HUDEP-2 (cell line): ENCODE results near the gene ZNF606.
A peak's percentile ranks its signal among the peaks of the same experiment; 100 is the strongest.
"Not testable (repeated sequence)": the region's sequence is repeated elsewhere in the genome, so short reads cannot be mapped to it uniquely, and the experiment has no call there.

Source experiments
- DNase-seq, 76 experiments: peaks; one replicate each; lab custom pipeline; 2025; ENCODE audit not compliant: unreplicated experiment in 76 of 76; lab: John Stamatoyannopoulos, UW

Gene ZNF606

DNA sequence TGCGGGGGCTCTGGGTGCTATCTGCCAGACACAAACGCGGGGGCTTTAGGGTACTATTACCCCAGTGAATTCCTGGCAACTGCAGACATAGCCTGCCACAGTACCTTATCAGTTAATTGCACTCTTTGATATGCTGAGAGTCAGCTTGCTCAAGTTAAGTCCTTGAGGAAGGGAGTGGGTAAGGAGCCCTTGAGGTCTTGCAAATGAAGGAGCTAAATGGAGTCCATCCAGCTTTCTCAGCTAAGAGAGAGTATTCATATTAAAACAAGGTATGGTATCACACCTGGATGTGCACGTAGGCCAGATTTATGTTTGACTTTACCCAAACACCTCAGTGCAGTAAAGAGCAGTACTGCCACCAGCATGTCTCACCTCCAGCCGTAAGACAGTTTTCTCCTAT, 11.5 kb upstream of the ZNF606 start:
- DNase-seq, result no peak

DNA sequence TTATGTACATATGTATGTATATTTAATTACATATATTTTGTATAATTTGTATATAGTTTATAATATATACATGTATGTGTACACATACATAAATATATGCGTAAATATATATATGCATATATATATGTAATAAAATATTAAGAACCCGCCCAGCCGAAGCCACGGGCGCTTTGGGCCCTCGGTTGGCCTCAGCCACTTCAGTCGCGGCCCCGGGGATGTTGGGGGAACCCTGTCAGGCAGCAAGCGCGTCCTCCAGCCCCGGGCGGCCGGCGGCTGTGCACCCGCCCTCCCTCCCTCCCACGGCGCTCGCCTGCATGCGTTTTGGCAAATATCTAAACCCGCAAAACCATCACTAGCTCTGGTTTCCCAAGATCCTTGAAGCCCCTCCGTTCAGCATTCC, 7.9 kb upstream of the ZNF606 start:
- no peak for DNase-seq

DNA sequence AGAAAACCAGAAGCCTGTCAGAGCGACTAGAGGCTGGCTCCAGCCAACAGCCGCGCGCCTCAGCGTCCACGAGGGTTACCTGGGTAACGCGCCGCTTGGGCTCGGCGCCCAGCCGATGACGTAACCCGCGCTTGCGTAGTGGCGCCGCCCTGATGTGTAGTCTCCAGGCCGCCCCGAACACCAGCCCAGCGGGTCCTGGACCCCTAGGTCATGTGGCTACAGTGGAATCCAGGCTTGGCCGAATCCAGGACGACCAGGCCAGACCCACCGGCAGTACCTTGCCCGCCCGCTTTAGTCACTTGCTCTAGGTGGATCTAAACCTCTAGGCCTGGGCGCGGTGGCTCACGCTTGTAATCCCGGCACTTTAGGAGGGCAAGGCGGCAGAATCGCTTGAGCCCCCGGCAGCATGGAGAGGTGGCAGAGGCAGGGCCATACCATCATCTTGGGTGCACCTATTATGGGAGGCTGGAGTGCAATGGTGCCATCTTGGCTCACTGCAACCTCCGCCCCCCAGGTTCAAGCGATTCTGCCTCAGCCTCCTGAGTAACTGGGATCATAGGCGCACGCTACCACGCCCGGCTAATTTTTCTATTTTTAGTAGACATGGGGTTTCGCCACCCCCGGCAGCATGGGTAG, 7.2 kb upstream of the ZNF606 start:
- peak in 5 of 76 experiments; percentile 5 to 46 (median 16) for DNase-seq

DNA sequence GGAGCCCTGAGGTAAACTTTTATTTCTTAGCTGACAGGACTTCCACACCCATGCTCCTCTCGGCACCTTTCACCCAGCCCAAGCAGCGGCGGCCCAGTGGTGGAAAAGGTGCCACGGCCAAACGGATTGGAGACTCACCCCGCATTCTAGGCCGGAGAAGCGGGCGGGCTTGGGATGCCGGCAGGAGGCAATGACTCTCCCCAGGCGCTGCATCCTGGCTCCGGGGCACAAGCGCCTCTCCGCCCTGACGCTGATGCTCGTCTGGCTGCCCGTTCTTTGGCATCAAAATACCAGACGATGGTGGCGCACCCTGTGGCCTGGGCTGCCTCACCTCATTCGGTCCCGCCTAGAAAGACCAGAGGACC, 6.7 kb upstream of the ZNF606 start:
- no peak for DNase-seq

DNA sequence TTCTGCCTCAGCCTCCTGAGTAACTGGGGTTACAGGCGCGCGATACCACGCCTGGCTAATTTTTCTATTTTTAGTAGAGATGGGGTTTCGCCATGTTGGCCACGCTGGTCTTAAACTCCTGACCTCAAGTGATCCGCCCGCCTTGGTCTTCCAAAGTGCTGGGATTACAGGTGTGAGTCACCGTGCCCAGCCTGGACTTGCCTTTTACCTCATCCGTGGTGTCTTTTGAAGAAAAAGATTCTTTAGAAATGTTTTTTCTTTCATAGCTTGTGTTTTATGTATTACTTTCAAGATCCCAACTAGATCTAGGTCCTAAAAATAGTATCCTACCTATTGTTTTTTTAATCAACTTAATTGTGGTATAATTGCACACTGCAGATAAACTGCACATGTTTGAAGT, 6.3 kb upstream of the ZNF606 start:
- DNase-seq, result not testable (repeated sequence)

DNA sequence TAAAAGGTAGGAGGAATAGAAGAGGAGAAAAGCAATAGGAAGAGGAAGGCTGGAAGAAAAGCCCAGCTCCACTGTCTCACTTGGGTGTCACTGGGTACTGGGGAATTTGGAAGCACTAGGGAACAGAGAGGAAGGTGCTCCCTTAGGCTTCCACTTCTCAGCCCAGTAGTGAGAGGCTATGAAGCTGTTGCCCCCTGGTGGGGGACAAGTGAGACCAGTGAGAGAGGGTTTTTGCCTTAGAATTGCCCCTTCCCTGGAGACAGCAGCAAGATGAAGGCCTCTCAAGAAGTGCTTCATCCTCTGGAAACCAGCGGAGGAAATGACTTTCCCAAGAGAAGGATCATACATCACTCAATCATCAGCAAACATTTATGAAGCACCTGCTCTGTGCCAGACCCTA, 4.7 kb upstream of the ZNF606 start:
- DNase-seq, result peak in 1 of 76 experiments; percentile 20

DNA sequence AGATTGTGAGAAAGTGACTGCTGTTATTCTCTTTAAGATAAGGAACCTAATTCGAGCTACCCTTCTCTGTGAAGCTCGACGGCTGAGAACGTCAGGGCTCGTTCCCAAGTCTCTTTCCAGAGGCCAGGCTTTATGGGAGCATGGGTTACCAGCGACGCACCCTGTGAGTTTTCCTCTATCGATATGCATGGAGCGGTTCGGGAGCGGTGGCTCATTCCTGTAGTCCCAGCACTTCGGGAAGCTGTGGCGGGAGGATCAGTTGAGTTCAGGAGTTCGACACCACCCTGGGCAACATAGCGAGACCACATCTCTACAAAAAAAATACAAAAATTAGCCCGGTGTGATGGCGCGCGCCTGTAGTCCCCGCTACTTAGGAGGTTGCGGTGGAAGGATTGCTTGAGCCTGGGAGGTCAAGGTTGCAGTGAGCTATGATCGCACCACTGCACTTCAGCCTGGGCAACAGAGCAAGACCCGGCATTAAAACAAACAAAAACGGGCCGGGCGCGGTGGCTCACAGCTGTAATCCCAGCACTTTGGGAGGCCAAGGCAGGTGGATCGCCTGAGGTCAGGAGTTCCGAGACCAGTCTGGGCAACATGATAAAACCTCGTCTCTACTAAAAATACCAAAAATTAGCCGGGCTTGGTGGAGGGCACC, 681 bp upstream of the ZNF606 start:
- peak in 2 of 76 experiments; percentile 43 to 48 for DNase-seq

DNA sequence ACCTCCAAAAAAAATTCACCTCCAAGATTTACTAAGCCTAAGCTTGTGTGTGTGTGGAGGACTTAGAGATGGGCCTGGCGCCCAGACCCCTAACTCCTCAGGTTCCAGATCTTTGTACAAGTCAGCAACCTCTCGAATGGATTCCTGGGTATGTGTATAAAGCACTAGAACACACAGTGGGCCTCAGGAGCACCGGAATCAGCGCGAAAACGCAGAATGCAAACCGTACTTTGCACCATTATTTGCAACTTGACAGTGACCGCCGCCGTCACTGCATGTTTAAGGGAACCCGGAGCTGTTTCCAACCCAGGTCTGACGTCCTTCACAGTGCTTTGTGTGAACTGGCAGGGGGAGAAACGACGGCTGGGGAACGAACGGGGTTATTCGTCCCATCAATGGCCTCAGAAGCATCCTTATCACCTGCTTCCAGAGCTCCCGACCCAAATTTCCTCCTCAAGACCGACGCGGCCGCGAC, 688 bp downstream of the ZNF606 start:
- peak in 23 of 76 experiments; percentile 7 to 64 (median 31) for DNase-seq

DNA sequence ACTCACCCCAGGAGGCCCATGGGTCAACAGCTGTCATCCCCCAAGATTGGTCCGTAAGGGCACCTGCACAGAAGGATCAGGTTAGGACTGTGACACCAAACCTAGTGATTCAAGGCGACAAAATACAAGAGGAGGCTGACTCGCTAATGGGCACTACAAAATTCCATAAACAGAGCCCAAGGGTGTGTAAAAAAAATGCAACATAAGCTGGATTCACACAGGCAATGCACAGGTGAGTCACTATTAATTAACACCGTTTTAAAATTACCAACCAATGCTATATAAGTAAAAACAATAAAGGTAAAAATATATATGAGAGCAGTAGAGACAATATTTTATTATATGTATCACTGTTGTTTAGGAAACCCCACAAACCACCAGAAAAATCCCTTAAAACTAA, 1.9 kb downstream of the ZNF606 start:
- DNase-seq, result no peak

DNA sequence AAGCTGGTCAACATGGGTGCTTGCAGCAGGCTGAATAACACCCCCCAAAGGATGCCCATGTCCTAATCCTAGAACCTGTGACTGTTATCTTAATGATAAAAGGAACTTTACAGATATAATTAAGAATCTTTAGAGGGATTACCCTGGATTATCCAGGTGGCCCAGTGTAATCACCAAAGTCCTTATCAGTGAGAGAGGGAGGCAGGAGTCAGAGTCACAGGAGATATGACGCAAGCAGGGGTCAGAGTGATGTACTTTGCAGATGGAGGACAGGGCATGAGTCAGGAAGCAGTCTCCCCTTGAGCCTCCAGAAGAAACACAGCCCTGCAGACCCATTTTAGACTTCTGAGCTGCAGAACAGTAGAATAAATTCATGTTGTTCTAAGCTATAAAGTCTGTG, 9.8 kb downstream of the ZNF606 start:
- DNase-seq, result no peak

DNA sequence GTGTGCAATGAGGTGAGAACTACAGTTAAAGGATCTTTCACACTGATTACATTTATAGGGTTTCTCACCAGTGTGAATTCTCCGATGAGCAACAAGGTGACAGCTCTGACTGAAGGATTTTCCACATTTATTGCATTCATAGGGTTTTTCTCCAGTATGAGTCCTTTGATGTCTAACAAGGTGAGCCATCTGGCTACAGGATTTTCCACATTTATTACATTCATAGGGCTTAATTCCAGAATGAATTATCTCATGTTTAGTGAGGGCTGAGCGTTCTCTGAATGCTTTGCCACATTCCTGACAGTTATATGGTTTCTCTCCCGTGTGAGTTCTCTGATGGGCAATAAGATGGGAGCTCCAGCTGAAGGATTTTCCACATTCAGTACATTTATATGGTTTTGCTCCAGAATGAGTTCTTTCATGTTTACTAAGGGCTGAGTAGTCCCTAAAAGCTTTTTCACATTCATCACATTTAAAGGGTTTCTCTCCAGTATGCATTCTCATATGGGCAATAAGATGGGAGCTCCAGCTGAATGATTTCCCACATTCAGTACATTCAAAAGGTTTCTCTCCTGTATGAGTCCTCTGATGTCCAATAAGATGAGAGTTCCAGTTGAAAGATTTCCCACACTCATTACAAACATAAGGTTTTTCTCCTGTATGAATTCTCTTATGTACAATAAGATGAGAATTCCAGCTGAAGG, 23.9 kb downstream of the ZNF606 start:
- DNase-seq, result no peak

DNA sequence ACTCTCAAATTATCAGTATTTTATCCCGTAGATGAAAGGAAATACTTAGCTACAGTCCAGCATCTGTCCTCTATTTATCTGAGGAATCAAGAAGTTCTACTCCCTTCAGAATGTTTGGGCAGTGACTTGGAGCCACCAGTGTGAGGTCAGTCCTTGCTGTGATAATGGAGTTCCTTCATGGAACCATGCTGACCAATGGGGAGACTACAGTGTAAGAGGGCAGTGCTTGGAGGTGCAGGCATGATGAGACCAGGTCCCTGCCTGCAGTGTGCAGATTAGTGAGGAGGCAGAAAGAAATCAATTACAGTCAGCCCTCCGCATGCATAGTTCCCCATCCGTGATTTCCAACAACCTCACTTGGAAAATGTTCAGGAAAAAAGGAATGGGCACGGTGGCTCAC, 28.2 kb downstream of the ZNF606 start, which contains the start of gene C19orf18:
C19orf18 (minus strand) TSS at position 101 of the 400 bp plus-strand sequence. CDS start 102 bp downstream, outside the sequence.
- no peak for DNase-seq

DNA sequence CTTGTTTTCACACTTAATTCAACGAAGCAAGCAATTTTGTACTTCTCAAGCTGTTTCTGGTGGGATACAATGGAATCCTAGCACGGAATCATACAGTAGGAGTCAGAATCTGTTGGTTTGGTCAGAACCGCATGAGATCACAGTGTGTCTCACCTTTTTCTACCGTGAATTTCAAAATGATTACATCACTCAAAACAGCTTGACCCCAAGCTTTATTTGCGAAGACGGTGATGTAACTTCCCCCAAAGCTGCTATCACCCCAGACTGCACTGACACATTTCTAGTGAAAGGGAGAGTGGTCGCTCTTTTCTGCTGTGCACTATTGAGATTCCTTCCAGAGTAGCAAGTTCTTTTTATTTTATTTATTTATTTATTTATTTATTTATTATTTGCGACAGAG, 37.9 kb downstream of the ZNF606 start:
- no peak for DNase-seq

DNA sequence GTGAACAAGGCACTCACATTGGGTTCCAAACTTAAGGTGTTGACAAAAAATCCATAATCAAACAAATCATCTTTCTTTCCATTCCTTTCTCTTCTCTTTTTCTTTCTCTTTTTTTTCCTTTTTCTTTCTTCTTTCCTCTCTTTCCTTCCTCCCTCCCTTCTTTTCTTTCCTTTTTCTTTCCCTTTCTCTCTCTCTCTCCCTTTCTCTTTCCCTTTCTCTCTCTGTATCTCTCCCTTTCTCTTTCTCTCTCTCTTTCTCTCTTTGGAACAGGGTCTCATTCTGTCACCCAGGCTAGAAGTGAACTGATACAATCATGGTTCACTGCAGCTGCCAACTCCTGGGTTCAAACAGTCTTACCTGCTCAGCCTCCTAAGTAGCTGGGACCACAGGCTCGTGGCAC, 40.8 kb downstream of the ZNF606 start:
- DNase-seq, result no peak

DNA sequence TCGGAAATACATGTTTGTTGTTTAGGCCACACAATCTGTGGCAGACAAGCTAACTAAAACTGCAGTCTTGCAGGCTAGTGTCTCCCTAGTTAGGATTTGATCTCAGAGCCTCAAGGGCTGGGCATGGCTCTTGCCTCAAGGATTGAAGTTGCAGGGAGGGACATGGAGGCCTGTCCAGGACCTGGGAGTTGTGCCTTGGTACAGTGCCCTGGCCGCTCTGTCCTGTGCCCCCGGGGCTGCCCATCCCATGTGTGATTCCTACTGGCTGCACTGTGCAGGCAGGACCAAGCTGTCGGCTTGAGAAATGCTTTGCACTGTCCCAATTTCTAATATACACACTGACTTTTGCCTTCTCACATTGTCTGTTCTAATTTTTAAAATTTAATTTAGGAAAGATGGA, 47.6 kb downstream of the ZNF606 start:
- no peak for DNase-seq

DNA sequence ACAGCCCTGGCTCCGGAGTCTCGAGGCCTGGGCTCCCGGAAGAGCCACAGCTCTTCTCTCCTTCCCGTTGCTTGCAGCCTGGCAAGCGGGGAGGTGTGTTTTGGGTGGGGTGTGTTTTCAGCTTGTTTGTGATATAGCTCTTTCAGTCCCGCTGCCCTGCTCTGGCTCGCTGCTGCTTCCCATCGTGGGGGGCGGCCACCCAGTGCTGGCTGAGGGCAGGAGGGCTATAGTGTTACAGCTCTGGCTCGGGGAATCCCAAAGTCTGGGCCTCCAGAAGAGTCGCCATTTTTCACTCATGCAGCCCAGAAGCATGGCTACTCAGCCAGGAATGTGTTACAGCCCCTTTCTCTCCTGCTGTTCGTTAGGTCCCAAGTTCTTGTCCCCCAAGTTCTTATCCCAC, 52.9 kb downstream of the ZNF606 start:
- no peak for DNase-seq

DNA sequence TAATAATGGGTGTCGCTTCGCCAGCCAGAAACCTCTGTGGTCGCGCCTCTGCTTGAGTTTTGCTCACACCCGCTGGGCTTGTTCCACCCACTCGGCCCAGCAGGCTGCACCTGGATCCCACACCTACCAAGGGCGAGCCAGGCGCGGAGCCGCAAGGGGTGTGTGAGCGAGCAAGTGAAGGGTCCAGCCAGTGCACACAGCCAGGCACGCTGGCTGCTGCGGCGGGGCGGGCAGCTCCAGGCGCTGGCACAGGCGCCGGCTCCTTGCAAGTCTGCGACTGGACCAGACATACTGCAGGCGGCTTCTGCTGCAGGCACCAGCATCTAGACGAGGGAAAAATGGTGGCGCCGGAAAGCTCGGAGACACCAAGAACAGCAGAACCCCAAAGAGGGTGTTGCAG, 53.3 kb downstream of the ZNF606 start:
- no peak for DNase-seq

DNA sequence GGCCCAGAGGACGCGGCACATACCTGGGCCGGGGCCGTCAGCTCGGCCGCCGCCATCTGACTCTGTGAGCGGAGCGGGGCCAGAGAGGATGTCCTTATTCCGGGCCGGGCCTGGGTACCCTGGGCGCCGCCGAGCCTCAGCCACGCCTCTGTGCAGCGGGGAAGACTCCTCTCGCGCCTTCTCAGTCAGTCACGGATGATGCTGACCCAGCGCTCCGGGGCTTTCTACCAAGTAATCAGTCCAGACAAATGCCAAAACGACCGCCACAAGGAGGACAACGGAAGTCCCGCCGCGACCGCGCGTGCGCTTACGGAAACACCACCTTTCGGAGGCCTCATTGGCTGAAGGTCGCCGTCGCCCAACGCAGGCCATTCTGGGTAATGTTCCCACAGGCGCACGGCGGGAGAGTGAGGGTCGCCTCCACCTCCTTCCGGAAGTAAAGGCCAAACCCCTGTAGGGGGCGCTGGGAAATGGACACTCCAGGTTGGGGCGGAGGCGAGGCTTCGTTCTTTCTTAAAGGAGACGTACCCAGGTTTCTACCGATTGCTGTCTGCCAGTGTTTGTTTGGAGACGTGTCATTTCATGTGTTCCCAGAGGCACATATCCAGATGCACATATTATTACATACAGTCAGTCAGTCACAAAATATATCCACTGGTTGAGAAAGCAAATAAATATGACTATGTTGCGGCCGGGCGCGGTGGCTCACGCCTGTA, 55.0 kb downstream of the ZNF606 start, which contains the start of gene ZNF256:
ZNF256 (minus strand) TSS at position 288 of the 716 bp plus-strand sequence; CDS start at position 56, 232 bp downstream.
- peak in 57 of 76 experiments; percentile 4 to 91 (median 60) for DNase-seq

DNA sequence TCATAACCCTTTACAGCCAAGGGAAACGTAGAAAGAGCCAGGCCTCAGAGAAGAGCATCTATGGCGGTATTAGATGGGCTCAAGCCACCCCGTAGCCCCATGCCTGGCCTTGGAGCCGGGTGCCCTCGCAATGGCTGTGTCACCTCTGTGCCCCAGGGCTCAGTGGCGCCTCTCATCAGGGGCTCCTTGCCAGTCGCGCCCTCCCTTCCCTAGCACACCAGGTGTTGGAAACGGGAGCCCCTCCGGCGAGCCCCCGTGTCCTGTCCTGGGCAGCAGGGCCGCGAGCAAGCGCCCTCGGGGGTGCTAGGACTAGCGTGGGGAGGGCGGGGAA, 55.6 kb downstream of the ZNF606 start:
- peak in 1 of 76 experiments; percentile 17 for DNase-seq

DNA sequence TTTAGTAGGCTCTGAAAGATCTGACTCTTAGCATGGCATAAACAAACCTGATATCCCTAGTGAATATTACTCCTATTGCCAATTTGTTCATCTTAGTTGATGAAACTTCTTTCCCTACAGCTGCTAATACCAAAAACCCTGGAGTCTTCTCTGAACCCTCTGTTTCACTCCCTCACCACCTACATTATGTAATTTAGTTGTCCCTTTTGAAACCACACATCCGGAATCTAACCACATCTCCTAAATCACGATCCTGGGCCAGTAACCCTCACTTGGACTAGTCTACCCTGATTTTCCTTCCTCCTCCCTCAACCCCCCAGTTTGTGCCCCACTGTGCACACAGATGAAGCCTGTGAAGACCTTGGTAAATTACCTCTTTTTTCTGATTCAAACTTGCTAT, 56.3 kb downstream of the ZNF606 start:
- DNase-seq, result no peak

DNA sequence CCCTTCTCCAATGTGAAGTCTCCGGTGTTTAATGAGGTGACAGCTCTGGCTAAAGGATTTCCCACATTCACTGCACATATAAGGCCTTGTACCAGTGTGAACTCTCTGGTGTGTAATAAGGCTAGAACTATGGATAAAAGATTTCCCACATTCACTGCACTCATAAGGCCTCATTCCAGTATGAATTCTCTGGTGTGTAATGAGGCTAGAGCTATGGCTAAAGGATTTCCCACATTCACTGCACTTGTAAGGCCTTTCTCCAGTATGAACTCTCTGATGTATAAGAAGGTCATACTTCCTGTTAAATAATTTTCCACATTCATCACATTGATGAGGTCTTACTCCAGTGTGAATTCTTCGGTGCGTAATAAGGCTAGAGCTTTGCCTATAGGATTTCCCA, 61.0 kb downstream of the ZNF606 start:
- no peak for DNase-seq
